Activated CD4-positive, alpha-beta T cell treated with anti-CD3 and anti-CD28 coated beads, Interleukin-2, amount 10 ng/mL, durations not matched to agents 24 days and 14 days (primary cell): ENCODE results near the gene ROR2. TPM values are rescaled to one million over a fixed set of nuclear protein-coding genes. Genes with fewer than 3 reads are reported as not detected.

Experiments
- DNase-seq: peaks from one replicate; pipeline ENCODE4 v3.0.0; 2022
- H3K27ac Mint-ChIP-seq: one replicate; pipeline ENCODE4 v1.8.0; 2022; ENCODE audit warnings: mild to moderate bottlenecking, mixed read lengths
- H3K27me3 Mint-ChIP-seq: one replicate; pipeline ENCODE4 v1.8.0; 2022; ENCODE audit warnings: mixed read lengths
- H3K36me3 Mint-ChIP-seq: one replicate; pipeline ENCODE4 v1.8.0; 2022; ENCODE audit warnings: low read depth, mild to moderate bottlenecking, mixed read lengths
- H3K4me1 Mint-ChIP-seq: one replicate; pipeline ENCODE4 v1.8.0; 2021; ENCODE audit warnings: mixed read lengths
- H3K4me3 Mint-ChIP-seq: one replicate; pipeline ENCODE4 v1.8.0; 2022; ENCODE audit warnings: mild to moderate bottlenecking, moderate library complexity, mixed read lengths
- H3K9me3 Mint-ChIP-seq: one replicate; pipeline ENCODE4 v1.8.0; 2021; ENCODE audit warnings: mixed read lengths
- intact Hi-C: fragments of 100-400 bp; cut with micrococcal nuclease; formaldehyde crosslinking; loops from one replicate; pipeline ENCODE4 v1.15.1; 2023
- total RNA-seq: library from RNA; stranded (reverse); gene quantifications from 2 replicates; pipeline ENCODE4 v1.2.3, GENCODE V29; 2022

Gene ROR2
- total RNA-seq, 1 donor from 2014 or later, result 0.40 TPM

- Mint-ChIP-seq H3K4me1 (no peaks in the 10 kb centered on the region), H3K36me3 (no peaks in the 10 kb centered on the region), H3K27me3 (peaks cover 23% of the 10 kb centered on the region), H3K9me3 (peaks cover 5% of the 10 kb centered on the region), H3K4me3 (no peak overlapping the region), H3K27ac (no peak overlapping the region)
- intact Hi-C loops, result no loop called here
- DNase-seq, result no peak
These were observed 13.7 kb upstream of the ROR2 start for GRCh38 chr9:91963711-91964240.

- no peak for DNase-seq
- intact Hi-C loops, result no loop called here
- no peaks in the 10 kb centered on the region for H3K4me1 Mint-ChIP-seq
- no peak overlapping the region for H3K27ac Mint-ChIP-seq
- no peaks in the 10 kb centered on the region for H3K36me3 Mint-ChIP-seq
- no peak overlapping the region for H3K4me3 Mint-ChIP-seq
- H3K9me3 Mint-ChIP-seq, result peaks cover 5% of the 10 kb centered on the region
- H3K27me3 Mint-ChIP-seq, result peaks cover 3% of the 10 kb centered on the region
These were observed 10.3 kb upstream of the ROR2 start for GRCh38 chr9:91960367-91960766.

GRCh38 chr9:91958174-91958573 lies 8.1 kb upstream of the ROR2 start:
- Mint-ChIP-seq H3K27me3 (peaks cover 16% of the 10 kb centered on the region), H3K4me1 (peaks cover 2% of the 10 kb centered on the region), H3K4me3 (no peak overlapping the region), H3K9me3 (peaks cover 5% of the 10 kb centered on the region), H3K27ac (no peak overlapping the region), H3K36me3 (no peaks in the 10 kb centered on the region)
- intact Hi-C loops, result no loop called here
- DNase-seq, result no peak

- peaks cover 38% of the 10 kb centered on the region for H3K27me3 Mint-ChIP-seq
- peak; percentile 82 for DNase-seq
- H3K4me3 Mint-ChIP-seq, result no peak overlapping the region
- H3K36me3 Mint-ChIP-seq, result no peaks in the 10 kb centered on the region
- H3K9me3 Mint-ChIP-seq, result no peaks in the 10 kb centered on the region
- H3K4me1 Mint-ChIP-seq, result peaks cover 8% of the 10 kb centered on the region
- H3K27ac Mint-ChIP-seq, result no peak overlapping the region
- intact Hi-C loops, result no loop called here
These were observed 4.9 kb upstream of the ROR2 start for GRCh38 chr9:91954841-91955471.

- H3K4me1 Mint-ChIP-seq, result peaks cover 8% of the 10 kb centered on the region
- intact Hi-C loops, result no loop called here
- H3K9me3 Mint-ChIP-seq, result no peaks in the 10 kb centered on the region
- no peak overlapping the region for H3K4me3 Mint-ChIP-seq
- DNase-seq, result no peak
- H3K36me3 Mint-ChIP-seq, result no peaks in the 10 kb centered on the region
- H3K27ac Mint-ChIP-seq, result no peak overlapping the region
- H3K27me3 Mint-ChIP-seq, result peaks cover 39% of the 10 kb centered on the region
These were observed 3.7 kb upstream of the ROR2 start for GRCh38 chr9:91953718-91954117.

- no peaks in the 10 kb centered on the region for H3K9me3 Mint-ChIP-seq
These were observed 2.0 kb upstream of the ROR2 start for GRCh38 chr9:91951944-91952520.

GRCh38 chr9:91949392-91949945 lies 559 bp downstream of the ROR2 start:
- intact Hi-C loops, result loop anchor here (2.0 kb wide), 1 partner anchor 43 kb away; no protein-coding TSS in a partner anchor
- Mint-ChIP-seq H3K4me3 (peak overlapping the region; percentile 61), H3K4me1 (peaks cover 6% of the 10 kb centered on the region), H3K9me3 (no peaks in the 10 kb centered on the region), H3K27me3 (peaks cover 71% of the 10 kb centered on the region), H3K27ac (no peak overlapping the region), H3K36me3 (no peaks in the 10 kb centered on the region)
- DNase-seq, result no peak

More at GRCh38 chr9:91951944-91952520, 2.0 kb upstream of the ROR2 start:
- Mint-ChIP-seq H3K4me3 (no peak overlapping the region), H3K4me1 (peaks cover 8% of the 10 kb centered on the region), H3K27ac (no peak overlapping the region), H3K27me3 (peaks cover 51% of the 10 kb centered on the region), H3K36me3 (no peaks in the 10 kb centered on the region)
- intact Hi-C loops, result no loop called here
- no peak for DNase-seq

- intact Hi-C loops, result loop anchor here (2.0 kb wide), 1 partner anchor 42 kb away; no protein-coding TSS in a partner anchor
- Mint-ChIP-seq H3K36me3 (no peaks in the 10 kb centered on the region), H3K4me3 (peak overlapping the region; percentile 61)
These were observed 1.2 kb downstream of the ROR2 start for GRCh38 chr9:91948597-91949391.

GRCh38 chr9:91948101-91948596 lies 1.9 kb downstream of the ROR2 start:
- H3K4me1 Mint-ChIP-seq, result peaks cover 6% of the 10 kb centered on the region
- no peak overlapping the region for H3K27ac Mint-ChIP-seq
- peak overlapping the region; percentile 44 for H3K4me3 Mint-ChIP-seq
- DNase-seq, result no peak
- intact Hi-C loops, result loop anchor here (2.0 kb wide), 1 partner anchor 41 kb away; no protein-coding TSS in a partner anchor
- peaks cover 70% of the 10 kb centered on the region for H3K27me3 Mint-ChIP-seq
- H3K36me3 Mint-ChIP-seq, result no peaks in the 10 kb centered on the region
- no peaks in the 10 kb centered on the region for H3K9me3 Mint-ChIP-seq

More at GRCh38 chr9:91948597-91949391, 1.2 kb downstream of the ROR2 start:
- H3K27me3 Mint-ChIP-seq, result peaks cover 70% of the 10 kb centered on the region
- no peak overlapping the region for H3K27ac Mint-ChIP-seq
- DNase-seq, result peak; percentile 81
- H3K4me1 Mint-ChIP-seq, result peaks cover 6% of the 10 kb centered on the region
- no peaks in the 10 kb centered on the region for H3K9me3 Mint-ChIP-seq

GRCh38 chr9:91946653-91947488 lies 3.2 kb downstream of the ROR2 start:
- Mint-ChIP-seq H3K9me3 (no peaks in the 10 kb centered on the region), H3K4me3 (no peak overlapping the region), H3K4me1 (peaks cover 6% of the 10 kb centered on the region), H3K27me3 (peaks cover 62% of the 10 kb centered on the region), H3K27ac (no peak overlapping the region), H3K36me3 (no peaks in the 10 kb centered on the region)
- intact Hi-C loops, result no loop called here
- DNase-seq, result no peak

- H3K27me3 Mint-ChIP-seq, result peaks cover 58% of the 10 kb centered on the region
- intact Hi-C loops, result no loop called here
- H3K36me3 Mint-ChIP-seq, result no peaks in the 10 kb centered on the region
- peaks cover 8% of the 10 kb centered on the region for H3K4me1 Mint-ChIP-seq
- no peaks in the 10 kb centered on the region for H3K9me3 Mint-ChIP-seq
- H3K27ac Mint-ChIP-seq, result no peak overlapping the region
- DNase-seq, result no peak
- no peak overlapping the region for H3K4me3 Mint-ChIP-seq
These were observed 3.8 kb downstream of the ROR2 start for GRCh38 chr9:91946196-91946595.

- H3K27ac Mint-ChIP-seq, result no peak overlapping the region
- H3K27me3 Mint-ChIP-seq, result peaks cover 53% of the 10 kb centered on the region
- peaks cover 4% of the 10 kb centered on the region for H3K4me1 Mint-ChIP-seq
- H3K36me3 Mint-ChIP-seq, result no peaks in the 10 kb centered on the region
- intact Hi-C loops, result no loop called here
- no peak for DNase-seq
- no peak overlapping the region for H3K4me3 Mint-ChIP-seq
- no peaks in the 10 kb centered on the region for H3K9me3 Mint-ChIP-seq
These were observed 4.5 kb downstream of the ROR2 start for GRCh38 chr9:91945277-91946085.
